NCI-H1092 treated with DMSO at 0.1 percent for 48 hours (cell line): ENCODE results near the gene GJC2.

Source experiments
- DNase-seq: peaks from one replicate; lab custom pipeline; 2025; lab: John Stamatoyannopoulos, UW

Gene GJC2

DNA sequence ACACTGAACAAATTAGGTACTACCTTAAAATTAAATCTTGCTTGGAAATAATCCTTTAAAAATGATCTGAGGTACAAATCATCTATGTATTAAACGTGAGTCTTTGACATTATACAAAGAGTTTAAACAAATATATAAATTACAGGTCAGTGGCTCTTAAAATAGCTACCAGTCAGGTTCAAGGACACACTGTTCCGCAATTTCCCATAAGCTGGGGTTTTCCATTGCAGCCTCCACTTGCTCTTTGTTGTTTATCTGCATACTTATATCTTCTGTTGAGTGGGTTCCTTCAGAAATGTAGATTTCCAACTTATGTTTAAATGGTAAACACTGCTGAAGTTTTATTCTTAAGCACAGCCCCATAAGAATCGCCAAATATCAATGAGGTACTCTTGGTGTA lies 34.9 kb upstream of the GJC2 start:
- DNase-seq: no peak

DNA sequence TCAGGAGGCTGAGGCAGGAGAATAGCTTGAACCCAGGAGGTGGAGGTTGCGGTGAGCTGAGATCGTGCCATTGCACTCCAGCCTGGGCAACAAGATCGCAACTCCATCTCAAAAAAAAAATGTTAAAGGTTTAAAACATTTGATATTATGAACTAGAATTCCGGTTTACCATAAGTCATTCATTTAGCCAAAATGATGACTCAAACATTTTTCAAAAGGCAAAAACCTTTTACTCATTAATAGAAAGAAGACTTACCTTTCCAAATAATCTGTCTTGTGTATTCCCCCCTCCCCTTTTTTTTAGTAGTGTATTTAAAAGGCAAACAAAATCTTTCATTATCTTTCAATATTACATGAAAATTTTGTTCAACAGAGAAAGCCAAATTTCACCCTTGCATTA lies 32.4 kb upstream of the GJC2 start:
- no peak for DNase-seq

DNA sequence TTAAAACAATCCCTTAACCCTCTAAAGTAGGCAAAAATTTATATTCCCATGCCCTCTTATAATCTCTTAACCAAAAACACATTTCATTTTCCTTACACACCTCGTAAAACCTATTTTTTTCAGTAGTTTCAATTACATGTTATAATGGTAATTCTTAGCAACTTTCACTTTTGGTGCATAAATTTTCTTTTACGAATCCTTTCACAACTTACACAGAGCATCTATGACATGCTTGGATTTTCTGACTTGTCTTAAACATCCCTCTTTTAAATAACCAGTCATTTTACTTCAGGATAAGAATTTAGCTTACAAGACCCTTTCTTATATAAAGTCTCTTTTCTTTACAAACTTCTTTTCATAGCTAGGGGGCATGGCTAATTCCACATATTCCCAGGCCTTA lies 31.7 kb upstream of the GJC2 start:
- no peak for DNase-seq

DNA sequence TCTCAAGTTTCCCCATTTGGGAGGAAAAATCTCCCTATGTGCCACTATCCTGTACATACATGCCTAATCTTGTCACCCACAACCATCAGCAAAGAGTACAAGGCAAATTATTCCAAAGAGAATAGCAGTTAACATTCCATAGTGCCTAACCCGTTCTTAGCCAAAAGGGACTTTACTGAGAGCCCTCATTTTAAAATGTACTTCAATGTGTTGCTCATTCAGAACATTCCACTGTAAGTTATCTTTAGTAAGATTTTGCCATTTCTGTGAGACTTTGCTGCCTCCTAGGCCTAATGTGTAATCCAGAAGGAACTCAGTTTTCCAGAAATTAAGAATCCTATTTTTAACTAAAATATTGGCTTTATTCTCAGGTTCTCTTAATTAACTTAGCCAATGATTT lies 29.4 kb upstream of the GJC2 start:
- DNase-seq: no peak

DNA sequence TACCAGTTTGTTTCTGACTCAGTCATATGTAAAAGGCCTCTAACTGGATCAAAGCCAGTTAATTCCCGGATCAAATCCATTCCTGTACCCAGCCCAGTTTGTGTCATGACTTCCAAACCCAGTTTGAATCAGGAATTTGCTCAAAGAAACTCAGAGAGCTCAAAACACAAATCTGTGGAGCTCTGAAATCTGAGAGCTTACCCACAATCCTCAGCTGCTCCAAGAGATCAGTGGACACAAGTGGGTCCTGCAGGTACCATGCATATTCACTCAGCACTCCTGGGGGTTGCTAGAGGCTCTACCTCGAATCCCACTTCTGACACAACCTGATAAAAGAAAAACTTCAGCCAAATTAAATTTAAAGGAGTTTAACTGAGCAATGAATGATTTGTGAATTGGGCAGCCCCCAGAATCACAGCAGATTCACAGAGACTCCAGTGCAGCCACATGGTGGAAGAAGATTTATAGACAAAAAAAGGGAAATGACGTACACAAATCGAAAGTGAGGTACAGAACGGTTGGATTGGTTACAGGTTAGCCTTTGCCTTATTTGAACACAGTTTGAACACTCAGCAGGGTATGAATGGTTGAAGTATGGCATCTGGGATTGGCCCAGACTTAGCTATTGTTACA lies 28.8 kb upstream of the GJC2 start:
- DNase-seq: no peak

DNA sequence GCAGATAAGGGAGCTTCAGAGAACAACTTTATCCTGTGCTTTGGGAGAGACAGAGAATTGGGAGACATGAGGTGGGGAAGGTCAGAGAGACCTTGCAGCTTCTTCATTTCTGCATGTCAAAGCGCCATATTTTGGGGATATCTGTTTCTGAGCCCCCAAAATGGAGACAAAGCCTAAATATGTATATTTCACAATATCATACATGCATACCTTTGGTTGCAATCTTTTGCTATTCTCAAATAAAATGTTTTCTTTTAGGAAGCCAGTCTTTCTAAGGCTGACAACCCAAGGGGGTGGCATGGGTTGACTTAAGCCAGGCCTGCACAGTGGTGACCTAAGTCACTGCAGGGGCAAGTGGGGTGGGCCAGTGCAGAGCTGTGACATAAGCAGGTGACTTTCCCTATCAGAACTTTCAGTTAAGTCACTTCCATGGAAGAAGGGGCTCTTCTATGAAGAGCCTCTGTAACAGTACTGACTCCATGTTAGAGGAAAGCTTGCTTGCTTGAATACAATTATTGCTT lies 26.7 kb upstream of the GJC2 start:
- DNase-seq: no peak

DNA sequence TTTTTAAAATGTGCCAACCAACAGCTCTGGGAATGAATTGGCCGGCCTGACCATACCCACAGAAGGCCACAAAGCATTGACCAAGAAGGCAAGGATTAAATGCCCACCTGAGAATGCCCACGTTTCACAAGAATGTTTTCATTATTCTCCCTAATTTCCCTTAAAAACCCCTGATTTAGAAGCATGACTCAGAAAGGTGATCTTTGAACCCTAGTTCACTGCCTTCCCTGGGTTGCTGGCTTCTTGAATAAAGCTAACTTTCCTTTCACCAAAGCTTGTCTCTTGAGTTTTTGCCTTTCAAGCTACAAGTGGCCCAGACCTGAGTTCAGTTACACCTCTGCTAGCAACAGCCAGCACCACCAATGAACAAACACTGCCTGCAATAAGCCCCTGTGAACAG lies 26.2 kb upstream of the GJC2 start:
- no peak for DNase-seq

DNA sequence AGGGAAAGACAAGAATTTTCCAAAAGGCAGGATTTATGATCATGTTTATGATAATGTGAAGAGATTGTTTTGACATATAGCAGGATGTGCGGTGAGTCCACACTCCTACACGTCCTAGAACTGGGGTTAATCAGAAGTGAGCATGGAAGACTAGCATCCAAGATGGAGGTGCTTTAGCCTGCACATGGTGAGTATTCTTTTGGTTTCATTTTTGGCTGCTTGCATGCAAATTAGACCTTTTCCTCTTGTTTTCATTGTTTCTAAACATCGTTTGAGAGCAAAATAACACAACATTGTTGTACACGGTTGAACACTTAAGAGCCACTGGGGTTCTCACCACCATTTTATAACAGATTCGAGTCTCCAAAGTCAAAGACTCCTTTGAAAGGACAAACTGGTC lies 24.5 kb upstream of the GJC2 start:
- DNase-seq: no peak

DNA sequence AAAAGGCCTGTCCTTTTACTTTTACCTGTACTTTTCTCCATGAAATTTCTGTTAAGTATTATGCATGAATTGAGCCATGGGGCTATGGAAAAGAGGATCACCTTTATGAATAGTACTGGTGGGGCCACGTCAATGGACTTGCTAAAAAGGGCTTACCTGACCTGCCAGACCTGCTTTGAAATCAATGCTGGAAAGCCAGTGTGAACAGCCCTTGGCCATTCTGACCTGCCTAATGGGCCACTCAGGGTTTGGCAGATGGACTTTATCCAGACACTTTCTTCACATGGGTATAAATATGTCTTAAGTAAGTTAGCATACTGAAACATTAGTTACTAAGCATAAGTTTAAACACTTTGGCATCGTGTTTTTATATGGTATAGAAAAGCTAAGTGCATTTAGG lies 18.0 kb upstream of the GJC2 start:
- no peak for DNase-seq

DNA sequence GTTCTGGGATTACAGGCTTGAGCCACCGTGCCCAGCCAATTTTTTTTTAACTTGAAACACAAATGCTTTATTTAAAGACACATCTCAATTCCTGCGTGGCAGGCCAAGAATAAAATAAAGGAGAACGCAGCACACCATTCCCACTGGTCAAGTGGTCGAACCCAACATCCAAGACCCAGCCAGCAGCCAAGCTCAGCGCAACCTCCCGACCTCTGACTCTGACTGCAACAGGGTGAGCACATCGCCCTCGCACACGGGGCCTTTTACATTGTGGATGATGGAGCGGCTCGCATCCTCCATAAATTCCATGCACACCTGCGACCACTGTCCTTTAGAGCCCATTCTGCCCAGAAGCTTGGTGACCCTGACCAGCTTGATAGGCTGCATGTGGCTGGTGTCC lies 15.1 kb upstream of the GJC2 start:
- DNase-seq: no peak

DNA sequence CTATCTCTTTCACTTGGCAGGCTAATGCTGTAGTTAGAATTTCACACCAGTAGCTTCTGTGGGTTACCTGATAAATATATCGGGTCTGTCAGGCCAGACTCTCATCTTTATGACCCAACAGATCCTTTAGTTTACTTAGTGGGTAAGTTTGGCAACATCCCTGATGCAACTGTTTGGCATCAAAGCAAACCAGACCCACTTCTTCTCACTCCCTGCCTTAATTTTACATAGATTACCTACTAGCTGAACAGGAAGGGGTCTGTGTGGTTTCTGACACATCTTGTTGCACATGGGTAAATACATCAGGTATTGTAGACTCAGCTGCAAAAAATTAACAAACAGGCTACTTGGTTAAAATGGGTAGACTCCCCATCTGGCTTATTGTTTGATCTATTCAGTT lies 12.8 kb upstream of the GJC2 start:
- DNase-seq: no peak

DNA sequence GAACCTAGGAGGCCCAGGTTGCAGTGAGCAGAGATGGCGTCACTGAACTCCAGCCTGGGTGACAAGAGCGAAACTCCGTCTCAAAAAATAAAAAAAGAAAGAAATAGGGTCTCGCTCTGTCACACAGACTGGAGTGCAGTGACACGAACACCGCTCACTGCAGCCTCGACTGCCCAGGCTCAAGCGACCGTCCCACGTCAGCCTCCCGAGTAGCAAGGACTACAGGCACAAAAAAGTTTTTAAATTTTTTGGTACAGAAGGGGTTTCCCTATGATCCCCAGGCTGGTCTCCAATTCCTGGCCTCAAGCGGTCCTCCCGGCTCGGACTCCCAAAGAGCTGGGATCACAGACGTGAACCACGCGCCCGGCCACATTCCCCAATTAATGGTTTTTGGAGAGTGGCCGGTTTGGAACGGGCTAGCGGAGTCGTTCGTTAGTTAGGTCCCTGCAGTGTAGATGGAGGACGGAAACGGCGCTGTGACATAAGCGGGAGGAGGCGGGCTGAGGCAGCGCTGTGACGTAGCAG lies 10.3 kb upstream of the GJC2 start:
- no peak for DNase-seq

DNA sequence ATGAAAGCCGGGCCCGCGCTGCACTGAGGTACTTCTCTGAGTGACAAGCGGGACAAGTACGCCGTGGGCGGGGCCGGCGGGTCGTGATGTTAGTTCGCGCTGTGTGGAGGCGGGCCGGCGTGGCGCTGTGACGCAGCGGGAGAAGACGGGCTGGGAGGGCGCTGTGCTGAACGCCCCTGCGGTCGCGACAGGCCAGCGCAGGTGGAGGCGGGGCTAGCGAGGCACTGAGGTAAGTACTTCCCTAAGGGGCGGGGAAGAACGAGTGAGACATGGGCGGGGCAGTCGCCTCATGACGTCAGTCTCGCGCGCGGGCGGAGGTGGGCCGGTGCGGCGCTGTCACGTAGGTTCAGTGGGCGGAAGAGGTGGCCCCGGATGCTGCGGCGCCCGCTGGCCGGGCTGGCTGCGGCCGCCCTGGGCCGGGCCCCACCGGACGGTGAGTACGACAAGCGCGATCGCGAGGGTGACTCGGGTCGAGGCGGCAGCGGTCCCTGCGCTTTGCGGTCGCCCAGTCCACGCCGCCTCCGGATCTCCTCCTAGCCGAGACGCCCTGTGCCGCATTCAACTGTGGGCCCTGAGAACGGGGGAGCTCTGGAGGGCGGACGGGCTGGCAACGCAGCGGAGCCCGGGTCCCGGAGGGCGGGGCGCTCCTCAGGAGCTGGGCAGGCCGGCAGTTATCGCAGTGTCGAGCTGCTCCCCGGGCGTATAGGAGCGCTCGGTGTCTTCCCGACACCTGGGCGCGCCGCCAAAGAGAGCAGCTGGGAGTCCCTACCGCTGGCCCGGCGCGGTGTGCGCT lies 9.6 kb upstream of the GJC2 start, which contains the start of gene GUK1:
TSS of gene GUK1 (plus strand) at position 349 of the 793 bp plus-strand sequence. CDS start at position 373, 24 bp downstream.
- DNase-seq: peak; percentile 99

DNA sequence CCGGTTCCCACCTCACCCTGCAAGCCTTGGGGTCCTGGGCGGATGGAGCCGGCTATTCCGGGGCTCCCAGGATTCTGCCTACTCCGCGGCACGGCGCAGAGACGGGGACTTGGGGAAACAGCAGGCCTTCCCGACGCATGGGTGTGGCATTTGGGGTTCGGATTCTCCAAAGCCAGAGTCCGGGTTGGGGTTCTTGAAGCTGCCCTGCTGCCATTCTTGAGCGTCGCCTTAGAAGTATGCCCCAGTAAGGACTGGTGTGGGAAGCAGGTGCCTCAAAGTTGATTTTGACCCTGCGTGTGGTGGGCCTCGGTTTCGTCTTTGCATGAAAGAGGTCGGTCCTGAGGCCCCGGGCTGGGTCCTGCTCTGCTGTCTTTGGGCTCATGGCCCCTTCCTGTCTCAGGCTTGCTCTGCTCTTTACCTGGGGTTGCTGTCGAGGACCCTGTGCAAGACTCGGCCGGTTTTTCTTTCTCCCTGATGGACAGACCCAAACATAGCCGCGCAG lies 9.0 kb upstream of the GJC2 start:
- no peak for DNase-seq

DNA sequence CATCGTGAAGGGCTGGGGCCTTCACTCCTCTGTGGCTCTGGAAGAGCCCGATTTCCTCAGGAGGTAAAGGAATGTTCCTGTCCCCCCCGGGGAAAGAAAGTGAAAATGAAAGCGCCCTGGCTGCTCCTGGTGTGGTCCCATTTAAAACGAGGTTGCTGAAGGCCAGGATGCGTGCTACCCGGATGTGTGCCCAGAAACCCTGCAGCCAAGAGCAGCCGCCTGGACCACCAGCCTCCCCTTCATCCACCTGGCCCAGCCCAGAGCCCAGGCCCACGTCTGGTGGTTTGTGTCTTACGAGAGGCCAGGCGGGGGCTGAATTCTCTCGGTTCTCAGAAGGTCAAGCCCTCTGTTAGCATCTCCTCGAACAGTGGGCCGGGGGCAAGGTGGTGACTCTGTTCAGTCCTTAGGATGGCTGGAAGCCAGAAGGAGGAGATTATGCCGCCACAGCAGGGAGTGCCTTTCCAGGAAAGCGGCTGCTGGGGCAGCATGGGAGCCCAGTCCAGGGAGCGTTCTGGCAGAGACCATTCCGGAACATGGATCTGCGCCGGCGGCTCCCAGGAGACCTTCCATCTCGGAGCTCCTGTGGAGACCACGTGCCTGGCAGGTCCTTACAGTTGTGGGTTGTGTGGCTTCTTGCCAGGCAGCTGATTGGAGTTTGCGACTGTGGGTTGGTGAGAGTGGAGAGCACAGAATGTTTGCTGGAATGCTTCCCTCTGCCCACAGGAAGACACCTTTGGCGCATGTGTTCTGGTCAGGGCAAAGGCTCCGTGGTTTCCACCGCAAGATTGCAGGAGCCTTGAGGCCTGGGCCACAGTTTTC lies 8.3 kb upstream of the GJC2 start:
- DNase-seq: no peak

DNA sequence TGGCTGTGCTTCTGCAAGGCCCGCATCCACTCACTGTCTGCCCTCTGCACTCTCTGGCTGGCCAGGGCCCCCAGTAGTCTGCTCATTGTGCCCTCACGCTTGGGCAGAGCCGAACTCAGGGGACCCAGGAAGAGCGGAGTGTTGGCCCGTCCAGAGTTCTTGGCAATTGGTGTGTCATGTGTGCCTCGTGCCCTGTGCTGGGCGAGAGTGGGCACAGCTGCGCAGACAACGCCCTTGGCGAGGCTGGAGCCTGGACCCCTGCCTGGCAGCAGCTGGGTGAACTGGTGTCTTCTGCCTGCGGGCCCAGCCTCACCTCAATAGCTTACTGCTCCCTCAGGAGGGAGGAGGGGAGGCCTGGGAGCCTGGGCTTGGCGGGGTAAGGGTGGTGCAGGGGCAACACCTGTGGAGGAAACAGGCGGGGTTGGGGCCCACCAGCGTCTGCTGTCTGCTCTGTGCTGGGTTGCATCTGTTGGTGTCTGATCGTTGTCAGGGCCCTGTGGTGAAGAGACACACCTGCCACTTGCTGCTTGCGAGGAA lies 7.5 kb upstream of the GJC2 start:
- DNase-seq: no peak

DNA sequence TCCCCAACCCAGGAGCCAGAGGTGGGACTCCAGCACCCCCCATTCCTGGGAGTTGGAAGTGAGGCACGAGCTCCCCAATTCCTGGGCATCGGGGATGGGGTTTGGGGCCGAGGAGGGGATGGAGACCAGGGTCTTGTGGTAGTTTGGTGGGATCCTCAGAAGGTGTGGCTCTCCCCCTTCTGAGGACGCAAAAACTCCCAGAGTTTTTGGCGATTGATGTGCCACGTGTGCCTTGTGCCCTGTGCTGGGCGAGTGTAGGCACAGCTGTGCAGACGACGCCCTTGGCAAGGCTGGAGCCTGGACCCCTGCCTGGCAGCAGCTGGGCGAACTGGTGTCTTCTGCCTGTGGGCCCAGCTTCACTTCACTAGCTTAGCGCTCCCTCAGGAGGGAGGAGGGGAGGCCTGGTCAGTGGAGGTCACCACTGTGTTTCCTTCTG lies 7.0 kb upstream of the GJC2 start:
- DNase-seq: no peak

DNA sequence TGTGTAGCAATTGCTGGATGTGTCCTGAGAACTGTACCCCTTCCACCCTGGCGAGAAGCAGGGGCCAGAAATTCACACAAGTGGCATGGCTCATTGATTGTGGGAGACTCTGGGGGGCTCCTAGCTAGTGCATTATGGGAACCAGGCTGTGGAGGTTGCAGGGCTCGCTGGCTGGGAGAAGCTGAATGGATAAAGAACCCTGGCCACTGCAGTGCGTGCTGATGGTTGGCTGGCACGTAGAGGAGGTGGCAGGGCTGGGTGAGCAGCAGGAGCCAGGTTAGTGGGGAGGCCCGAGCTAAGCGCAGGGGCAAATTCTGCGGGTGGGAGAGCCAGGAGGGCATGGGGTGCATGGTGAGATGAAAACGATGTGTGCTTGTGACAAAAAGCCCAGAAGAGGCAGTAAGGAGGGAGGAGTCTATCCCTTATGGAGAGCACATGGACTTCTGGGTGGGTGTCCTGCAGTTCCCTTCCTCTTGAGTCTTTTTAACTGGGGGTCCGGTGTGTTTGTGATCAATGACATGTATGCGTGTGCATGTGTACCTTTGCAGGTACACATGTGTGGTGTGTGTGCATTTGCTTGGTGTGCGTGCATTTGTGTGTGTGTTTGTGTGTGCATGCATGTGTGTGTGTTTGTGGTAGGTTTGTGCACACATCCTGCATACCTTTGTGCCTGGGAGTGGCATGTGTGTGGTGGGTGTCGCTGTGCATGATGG lies 6.1 kb upstream of the GJC2 start:
- no peak for DNase-seq

DNA sequence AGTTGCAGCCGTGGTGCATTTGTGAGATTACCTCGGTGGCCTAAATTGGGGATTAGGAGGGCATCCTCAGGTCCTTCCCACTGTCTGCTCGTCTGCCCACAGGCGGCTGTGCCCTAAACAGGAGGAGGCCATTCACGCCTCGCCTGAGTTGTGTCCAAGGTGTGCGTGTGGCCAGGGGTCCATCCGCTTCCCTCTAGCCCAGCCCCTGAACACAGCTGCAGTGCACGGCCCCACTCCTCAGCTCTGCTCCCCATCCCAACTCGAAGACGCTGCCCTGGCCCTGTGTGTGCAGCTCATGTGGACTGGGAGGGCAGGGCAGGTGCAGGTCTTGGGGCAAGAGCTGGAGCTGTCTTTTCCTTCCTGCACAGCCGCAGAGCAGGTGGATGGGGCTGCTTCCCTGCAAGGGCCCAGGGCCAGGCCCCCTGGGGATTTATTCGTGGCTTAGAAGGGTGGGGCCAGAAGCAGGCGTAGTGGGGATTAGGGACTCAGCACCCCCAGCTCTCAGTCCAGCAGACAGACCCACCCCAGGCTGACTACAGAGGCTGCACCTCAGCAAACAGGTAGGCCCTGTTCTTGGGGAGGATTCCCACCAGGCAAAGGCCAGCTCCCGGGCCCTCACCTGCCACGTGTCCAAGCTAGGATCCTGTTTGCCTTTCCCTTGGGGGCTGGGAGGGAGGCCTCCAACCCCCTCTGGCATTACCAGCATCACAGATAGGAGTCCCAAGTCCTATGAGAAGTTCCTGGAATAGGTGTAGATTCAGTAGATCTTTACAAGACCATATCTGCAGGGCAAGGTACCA lies 5.3 kb upstream of the GJC2 start:
- no peak for DNase-seq

DNA sequence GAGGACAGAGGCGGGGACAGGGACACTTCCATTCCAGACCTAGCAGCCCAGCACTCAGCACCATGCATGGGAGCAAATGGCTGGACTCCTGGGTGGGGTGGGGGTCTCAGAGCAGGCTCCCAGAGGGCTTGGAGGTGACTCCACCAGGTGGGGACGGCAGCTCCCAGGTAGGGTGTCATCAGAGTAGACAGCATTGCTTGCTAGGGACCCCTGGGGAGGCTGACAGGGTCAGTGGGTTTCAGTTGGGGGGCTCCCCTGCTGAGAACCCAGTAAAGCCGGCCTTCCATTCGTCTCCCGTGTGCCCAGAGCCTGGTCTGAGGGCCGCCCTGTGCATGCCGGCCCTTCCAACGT lies 4.8 kb upstream of the GJC2 start:
- no peak for DNase-seq
